ENCODE results near the gene C17orf100.
"Not testable (repeated sequence)": the region's sequence is repeated elsewhere in the genome, so short reads cannot be mapped to it uniquely, and the experiment has no call there.

Gene C17orf100

DNA sequence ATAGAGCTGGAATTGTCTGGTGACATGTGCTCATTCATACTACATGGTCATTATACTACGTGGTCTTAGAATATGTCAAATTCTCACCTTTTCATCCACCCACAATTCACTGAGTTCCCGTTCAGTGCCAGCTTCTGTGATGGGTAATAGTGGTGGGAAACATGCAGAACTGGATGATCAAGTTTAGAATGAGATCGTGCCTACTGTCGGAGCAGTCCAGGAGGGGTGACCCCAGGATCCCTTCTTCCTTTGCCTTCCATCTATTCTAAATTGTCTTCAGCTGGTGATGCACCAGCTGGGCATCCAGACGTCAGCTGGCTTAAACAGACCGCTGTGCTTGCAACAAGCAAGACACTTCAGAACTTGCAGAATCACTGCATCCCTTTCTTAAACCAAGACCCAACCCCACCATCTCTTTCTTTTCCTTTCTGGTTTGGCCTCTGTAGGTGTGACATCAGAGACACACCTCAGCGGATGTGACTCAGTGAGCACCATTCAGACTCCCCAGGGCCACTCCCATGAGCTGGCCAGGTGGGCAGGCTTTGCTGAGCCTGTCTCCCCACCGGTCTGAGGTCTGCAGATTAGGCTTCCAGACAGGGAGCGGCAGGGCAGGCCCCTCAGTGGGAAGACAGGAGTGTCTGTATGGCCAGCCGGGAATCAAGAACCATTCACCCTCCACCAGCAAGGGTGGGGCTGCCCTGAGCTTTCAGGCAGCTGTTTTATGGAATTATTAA, 18.1 kb downstream of the C17orf100 start:
- no peak for DNase-seq

DNA sequence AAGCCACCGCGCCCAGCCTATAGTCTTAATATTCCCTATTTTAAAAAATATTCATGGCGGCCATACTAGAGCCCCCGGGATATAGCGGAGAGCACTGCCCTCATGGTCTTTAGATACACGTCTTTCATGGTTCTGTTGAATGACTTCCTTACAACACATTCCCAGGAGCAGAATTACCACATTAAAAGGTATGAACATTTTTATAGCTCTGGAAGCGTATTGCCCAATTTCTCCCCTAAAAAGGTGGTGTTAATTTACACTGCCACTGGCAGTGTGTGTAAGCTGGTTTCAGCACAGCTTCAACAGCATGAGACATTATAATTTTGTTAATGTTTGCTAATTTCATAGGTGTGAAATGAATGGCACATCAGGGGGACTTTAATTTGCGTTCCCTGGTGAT, 19.0 kb downstream of the C17orf100 start:
- no peak for DNase-seq

- DNase-seq, result no peak
Observed at GRCh38 chr17:6670999-6671398, 19.4 kb downstream of the C17orf100 start.

- no peak for DNase-seq
Observed at GRCh38 chr17:6671431-6671830, 19.9 kb downstream of the C17orf100 start.

DNA sequence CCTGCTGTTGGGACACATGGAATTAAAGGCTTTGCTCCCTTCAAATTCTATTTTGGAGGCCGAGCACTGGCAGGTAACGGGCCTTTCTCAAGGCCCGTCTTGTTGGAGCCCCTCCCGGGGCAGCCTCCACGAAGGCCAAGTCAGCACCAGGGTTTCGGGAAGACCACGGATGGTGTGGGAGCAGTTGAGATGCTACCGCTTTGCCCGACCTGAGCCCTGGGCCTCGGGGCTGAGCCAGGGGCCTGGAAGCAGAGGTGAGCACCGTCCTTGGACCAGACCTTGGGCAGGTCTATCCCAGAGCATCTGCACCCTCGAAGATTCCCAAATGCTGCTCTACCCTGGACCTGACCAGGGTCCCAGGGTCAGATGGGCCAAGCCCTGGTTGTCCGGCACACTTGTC, 23.0 kb downstream of the C17orf100 start:
- DNase-seq, result no peak

DNA sequence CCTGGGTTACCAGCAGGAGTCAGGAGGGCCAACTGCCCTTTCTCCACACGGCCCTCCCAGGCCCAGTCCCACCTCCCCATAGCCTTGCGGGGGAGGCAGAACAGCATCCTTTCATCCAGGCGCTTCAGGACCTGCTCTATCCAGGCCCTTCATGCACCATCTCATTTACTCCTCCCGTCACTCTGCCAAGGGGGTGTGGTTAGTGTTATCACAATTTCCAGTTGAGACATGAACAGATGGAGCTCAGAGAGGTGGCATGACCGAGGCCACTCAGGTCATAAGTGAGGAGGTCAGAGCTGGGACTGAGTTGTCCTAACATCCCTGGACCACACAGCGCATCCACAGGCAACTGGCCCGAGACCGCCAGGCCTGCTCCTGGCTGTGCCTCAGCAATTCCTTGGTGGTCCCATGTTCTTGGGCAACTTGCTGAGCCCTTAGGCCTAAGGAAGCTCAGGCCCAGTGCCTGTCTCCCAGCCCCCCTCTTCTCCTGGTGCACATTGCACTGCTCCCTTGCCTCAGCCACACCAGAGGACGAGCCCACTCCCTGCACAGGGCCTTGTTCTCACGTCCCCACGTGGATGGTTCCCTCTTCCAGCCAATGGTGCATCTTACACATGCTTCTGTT, 23.8 kb downstream of the C17orf100 start:
- DNase-seq, result no peak

- no peak for DNase-seq
Observed at GRCh38 chr17:6676802-6677157, 25.2 kb downstream of the C17orf100 start.

GRCh38 chr17:6677158-6677831, 25.7 kb downstream of the C17orf100 start:
- no peak for DNase-seq

DNA sequence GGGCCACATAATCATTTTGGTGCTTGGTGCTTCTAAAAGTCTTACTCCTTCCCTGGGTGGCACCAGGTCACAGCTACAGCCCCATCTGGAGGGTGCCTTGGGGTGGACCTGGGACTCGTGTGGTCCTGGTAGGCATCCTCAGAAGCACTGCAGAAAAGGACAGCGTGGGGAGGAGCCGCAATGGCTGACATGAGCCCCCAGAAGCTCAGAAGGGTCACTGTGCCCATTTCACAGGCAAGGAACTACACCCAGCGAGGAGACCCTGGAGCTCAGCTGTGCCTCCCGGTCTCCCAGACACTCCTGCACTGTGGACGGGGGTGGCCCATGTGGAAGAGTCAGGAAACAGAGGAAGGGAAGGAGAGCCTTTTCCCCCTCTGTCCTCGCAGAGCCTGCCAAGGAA, 26.4 kb downstream of the C17orf100 start:
- DNase-seq, result no peak

DNA sequence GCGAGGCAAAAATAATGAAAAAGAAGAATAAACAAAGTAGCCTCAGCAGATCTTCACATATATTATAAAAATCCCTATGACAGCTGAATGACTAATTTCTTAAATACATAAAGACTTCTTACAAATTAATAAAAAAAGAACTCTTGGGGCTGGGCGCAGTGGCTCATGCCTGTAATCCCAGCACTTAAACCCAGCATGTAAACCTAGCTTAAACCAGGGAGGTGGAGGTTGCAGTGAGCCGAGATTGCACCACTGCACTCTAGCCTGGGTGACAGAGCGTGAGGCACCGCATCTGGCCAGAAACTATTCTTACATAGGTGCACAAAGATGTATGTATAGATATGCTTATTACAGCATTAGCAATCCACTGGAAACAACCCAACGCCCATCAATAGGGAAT, 27.7 kb downstream of the C17orf100 start:
- DNase-seq, result no peak

DNA sequence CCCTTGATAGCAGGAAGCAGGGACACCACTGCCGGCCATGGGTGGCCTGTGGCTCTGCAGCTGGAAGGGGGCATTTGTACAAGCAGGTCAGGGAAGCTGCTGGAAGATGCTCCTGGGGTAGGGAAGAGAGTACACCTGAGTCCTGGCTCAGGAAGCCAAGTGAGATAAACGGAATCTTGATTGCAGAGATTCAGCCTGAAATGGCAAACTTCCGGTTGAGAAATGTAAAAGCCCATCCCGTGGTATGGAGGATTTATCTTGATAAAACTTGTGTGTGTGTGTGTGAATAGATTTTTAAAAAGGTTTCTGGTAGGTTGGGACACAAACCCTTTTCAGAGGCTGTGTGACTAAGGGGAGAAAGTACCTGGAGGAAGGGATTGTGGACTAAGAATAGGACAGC, 29.6 kb downstream of the C17orf100 start:
- no peak for DNase-seq

GRCh38 chr17:6681671-6682070, 30.1 kb downstream of the C17orf100 start:
- no peak for DNase-seq

DNA sequence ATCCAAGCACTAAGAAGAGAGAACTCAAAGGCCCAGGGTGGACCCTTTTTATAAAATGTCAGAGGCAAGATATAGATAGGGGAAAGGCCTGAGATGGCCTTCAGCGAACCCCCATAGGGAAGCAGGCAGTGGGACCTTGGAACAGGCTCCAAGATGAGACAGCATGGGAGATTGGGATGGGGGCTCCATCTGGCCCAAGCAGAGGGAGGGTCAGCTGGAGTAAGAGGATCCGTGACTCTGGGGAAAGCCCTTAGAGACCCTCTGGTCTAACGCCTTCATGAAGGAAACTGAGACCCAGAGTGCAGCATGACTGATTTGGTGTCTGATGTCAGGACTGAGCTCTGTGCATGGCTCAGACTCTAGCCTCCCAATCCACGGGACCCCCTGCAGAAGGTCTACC, 30.8 kb downstream of the C17orf100 start:
- DNase-seq, result no peak

- DNase-seq, result no peak
Observed at GRCh38 chr17:6683081-6683684, 31.6 kb downstream of the C17orf100 start.

DNA sequence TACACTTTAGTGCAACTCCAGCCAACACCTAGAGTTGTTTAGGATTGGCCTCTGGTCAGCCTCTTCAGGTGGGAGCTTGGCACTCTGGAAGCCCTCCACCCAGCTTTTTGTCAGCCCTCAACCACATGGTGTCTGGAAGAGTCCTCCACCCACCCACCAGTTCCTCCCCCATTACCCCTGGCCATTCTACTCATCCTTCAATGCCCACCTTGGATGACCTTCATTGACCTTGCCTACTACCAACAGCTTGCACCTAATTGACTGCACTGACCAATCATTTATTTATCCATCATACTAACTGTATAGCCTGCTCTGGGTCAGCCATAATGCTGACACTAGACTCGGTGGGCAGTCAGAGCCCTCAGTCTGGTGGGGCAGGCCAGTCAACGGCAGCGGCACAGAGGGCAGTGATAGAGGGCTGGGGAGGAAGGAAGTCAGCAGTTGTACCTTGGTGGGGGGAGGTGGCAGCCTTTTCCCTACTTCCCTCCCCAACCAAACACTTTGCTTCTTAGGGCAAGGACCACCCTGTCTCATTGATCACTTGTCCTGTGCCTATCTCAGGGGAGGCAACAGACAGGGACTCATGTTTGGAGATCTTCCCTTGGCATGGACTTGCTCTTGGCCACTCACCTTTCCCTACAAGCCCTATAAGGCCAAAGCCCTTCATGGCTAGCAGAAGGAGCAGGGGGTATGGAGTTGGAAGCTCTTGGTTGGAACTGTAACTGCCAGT, 32.3 kb downstream of the C17orf100 start:
- no peak for DNase-seq

DNA sequence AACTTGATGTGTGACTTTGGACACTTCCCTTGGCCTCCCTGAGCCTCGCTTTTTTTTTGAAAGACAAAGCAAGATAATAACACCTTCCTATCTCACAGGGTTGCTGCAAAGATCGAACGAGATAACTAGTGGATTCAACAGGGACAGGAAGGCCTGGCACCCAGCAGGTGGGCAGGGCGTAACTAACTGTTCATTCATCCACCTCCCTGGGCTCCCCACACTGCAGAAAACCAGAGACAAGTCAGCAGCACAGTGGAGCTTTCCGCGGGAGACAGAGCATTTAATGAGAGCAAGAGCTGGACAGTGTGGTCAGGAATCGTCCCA, 32.9 kb downstream of the C17orf100 start:
- no peak for DNase-seq

- DNase-seq, result no peak
Observed at GRCh38 chr17:6684881-6685767, 33.6 kb downstream of the C17orf100 start.

DNA sequence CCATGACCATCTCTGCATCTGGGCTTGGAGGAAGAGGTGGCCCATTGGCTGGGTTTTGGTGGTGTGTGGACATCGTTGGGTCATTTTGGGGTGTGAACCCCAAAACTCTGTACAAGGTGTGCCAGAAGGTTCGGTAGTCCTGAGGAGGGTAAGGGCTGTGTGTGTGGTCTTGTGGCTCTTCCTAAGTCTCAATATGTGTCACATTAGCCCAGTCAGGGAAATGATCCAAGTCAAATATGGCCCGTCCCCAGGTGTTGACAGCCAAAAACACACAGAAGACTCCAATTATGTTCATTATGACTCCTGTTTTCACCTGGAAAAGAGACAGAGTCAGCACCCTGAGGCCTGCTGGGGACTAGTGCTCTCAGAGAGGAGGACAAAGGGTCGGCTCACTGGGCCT, 34.5 kb downstream of the C17orf100 start:
- no peak for DNase-seq

GRCh38 chr17:6688944-6689343, 37.4 kb downstream of the C17orf100 start:
- DNase-seq, result no peak

- DNase-seq, result no peak
Observed at GRCh38 chr17:6690641-6691040, 39.1 kb downstream of the C17orf100 start.

GRCh38 chr17:6691546-6691945, 40.0 kb downstream of the C17orf100 start:
- DNase-seq, result no peak

- DNase-seq, result not testable (repeated sequence)
Observed at GRCh38 chr17:6691958-6692357, 40.4 kb downstream of the C17orf100 start.
